Right lobe of liver (tissue), 4 donors: ENCODE data around the gene NOS3.

Experiments used
- POLR2A ChIP-seq: fragments of 450-650 bp; IDR thresholded peaks from one replicate; pipeline ENCODE4 v1.6.1; 2017; ENCODE audit warnings: antibody characterized with exemption, mild to moderate bottlenecking
- TF ChIP-seq, protein P1 (sequence below), 4 donors: fragments of 200-600 bp in 3 of 4; fragments of 450-650 bp in 1 of 4; IDR thresholded peaks; one replicate each; pipeline versions ENCODE4 v1.5.1 to v1.8.0; 2016 to 2022; ENCODE audit warnings: antibody characterized with exemption in 4 of 4, mild to moderate bottlenecking in 2 of 4
- donor health status: DM: no; HTN: no; CAD: no.
- donor health status: DM: no; HTN: no; CAD: no.
- donor health status: DM: no; HTN: yes; CAD: no.

DNA sequence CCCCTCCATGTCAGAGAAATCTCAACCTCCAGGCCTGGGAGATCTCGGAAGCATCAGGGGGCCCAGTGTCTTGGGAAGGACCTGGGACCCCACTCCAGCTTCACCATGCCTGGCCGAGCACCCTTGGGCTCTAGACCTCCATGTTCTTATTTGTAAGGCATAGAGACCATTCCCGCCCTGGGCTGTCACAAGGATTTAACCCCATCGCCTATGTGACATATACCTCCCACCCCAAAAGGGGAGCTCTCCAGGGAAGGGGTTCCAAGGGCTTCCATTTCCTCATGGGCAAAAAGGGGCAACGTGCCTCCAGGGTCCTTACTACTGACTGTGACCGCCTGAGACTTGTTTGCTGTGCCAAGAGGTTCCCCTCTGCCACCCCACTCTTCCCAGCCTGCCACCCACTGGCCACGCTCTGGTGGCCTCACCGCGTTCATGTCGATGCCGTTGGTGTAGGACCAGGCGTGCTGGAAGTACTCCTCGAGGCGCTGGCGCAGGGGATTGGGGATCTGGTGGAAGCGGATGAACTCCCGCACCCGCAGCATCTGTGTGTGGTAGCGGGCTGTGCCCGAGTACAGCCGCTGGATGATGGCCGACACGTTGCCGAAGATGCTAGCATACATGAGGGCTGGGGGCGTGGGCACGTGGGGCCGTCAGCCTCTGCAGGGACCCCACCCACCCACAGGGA is 40.2 kb upstream of the NOS3 start:
- no peak for TF ChIP-seq POLR2A
- TF ChIP-seq, protein P1, sequence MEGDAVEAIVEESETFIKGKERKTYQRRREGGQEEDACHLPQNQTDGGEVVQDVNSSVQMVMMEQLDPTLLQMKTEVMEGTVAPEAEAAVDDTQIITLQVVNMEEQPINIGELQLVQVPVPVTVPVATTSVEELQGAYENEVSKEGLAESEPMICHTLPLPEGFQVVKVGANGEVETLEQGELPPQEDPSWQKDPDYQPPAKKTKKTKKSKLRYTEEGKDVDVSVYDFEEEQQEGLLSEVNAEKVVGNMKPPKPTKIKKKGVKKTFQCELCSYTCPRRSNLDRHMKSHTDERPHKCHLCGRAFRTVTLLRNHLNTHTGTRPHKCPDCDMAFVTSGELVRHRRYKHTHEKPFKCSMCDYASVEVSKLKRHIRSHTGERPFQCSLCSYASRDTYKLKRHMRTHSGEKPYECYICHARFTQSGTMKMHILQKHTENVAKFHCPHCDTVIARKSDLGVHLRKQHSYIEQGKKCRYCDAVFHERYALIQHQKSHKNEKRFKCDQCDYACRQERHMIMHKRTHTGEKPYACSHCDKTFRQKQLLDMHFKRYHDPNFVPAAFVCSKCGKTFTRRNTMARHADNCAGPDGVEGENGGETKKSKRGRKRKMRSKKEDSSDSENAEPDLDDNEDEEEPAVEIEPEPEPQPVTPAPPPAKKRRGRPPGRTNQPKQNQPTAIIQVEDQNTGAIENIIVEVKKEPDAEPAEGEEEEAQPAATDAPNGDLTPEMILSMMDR (IDR thresholded peaks at IDR 0.05): no peak
